Measurements from ENCODE around the gene PCSK2.

DNA sequence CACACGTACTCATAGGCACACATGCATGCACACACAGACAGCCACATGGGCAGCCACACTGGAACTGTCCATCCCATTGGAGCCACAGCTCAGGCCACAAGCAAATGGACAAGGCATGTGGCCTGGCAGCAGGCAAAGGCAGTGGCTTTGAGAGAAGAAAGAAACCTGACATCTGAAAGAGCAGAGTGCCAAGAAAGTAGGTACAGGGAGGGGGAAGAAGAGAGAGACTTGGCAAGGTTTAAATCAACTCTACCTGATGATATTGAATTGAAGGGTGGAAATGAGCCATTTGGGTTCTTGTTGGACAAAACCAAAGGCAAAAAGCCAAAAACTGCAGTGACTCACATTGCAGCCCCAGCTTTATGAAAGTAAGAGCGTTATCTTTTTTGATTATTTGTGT lies 142.7 kb downstream of the PCSK2 start:
- TF ChIP-seq, protein P1, sequence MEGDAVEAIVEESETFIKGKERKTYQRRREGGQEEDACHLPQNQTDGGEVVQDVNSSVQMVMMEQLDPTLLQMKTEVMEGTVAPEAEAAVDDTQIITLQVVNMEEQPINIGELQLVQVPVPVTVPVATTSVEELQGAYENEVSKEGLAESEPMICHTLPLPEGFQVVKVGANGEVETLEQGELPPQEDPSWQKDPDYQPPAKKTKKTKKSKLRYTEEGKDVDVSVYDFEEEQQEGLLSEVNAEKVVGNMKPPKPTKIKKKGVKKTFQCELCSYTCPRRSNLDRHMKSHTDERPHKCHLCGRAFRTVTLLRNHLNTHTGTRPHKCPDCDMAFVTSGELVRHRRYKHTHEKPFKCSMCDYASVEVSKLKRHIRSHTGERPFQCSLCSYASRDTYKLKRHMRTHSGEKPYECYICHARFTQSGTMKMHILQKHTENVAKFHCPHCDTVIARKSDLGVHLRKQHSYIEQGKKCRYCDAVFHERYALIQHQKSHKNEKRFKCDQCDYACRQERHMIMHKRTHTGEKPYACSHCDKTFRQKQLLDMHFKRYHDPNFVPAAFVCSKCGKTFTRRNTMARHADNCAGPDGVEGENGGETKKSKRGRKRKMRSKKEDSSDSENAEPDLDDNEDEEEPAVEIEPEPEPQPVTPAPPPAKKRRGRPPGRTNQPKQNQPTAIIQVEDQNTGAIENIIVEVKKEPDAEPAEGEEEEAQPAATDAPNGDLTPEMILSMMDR (IDR thresholded peaks at IDR 0.05 in 4 of 5, conservative IDR thresholded peaks at IDR 0.05 in 1 of 5), result no peak
- TF ChIP-seq POLR2A (IDR thresholded peaks at IDR 0.05), result no peak
